ENCODE results near the gene TMBIM4. TPM values are rescaled to one million over a fixed set of nuclear protein-coding genes. Genes with fewer than 3 reads are reported as not detected.

The TMBIM4 gene
- total RNA-seq, 1 experiment from 2014 or later = 130 TPM

- peak; percentile 68 for DNase-seq (ENCODE audit: low read depth)
These were observed 77.1 kb downstream of the TMBIM4 start for GRCh38 chr12:66092559-66093269.

DNA sequence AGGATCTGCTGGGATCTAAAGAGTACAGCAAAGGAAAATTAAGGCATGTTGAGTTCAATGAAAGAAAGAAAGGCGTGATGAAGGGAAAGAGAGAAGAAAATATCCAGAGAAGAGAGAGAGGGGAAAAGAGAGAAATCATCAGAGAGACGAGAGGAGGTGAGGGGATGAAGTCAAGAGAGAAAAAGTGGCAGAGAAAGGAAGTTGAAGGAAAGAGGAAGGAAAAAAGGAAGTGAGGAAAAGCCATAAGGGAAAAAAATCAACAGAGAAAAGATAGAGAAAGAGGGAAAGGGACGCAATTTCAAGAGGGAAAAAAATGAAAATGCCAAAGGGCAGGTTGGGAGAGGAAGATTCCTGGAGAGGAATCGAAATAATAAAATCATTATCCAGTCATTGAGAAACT, 79.6 kb downstream of the TMBIM4 start:
- DNase-seq (ENCODE audit: low read depth) = no peak

DNA sequence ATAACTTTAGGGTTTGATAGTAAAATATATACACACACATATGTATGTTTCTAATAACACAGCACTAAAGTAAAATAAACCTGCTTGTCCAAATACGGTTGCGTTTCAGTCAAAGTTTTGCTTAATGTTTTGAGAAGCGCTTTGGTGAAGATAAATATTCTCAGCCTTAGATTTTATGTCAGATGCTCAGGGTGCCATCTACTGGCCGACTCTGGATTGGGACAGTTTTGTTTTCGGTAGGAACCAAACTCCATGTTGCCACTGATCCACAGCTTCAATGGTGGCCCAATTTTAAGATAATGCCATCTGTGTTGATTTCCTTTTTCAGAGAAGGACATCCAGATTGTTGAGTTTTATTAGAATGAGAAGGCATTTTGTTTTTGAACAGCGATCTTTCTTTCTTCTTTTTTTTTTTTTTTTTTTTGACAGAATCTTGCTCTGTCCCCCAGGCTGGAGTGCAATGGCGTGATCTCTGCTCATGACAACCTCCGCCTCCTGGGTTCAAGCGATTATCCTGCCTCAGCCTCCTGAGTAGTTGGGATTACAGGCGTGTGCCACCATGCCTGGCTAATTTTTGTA, 82.3 kb downstream of the TMBIM4 start:
- DNase-seq (ENCODE audit: low read depth) = peak; percentile 75

DNA sequence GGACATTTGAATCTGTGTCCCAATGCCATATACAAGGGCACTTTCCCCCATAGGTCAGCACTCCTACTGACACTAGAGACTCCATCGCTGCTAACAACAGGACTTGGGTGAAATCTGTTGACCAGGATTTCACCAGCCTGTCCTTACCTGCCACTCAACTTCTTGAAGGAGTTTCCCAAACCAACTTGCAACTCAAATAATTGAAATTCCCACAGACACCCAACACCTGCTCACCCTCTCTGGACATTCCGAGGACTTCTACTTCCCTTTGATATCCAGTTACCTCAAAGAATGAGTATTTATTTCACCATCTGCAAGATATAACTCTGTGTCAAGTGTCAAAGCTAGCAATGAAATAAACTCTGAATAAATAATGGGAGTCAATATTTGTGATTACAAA, 83.8 kb downstream of the TMBIM4 start:
- no peak for DNase-seq (ENCODE audit: low read depth)

Other genes with a start within 250 kb of the TMBIM4 start
- gene LLPH, start 39.2 kb downstream of the TMBIM4 start, total RNA-seq (2014; rRNA removed; shearing (Covaris generic)) = 17.0 and 36.6 TPM in 2 replicates
- gene IRAK3, start 19.2 kb upstream of the TMBIM4 start, total RNA-seq (2014; rRNA removed; shearing (Covaris generic)) = 0.09 and 0.17 TPM in 2 replicates
- 3.2 and 6.4 TPM in 2 replicates for gene HELB, start 132.5 kb upstream of the TMBIM4 start, total RNA-seq (2014; rRNA removed; shearing (Covaris generic))

All from Daoy (cell line).